Stomach (tissue), 4 donors: ENCODE measurements around the gene TTLL11.

ENCODE experiments used
- EP300 ChIP-seq: sonication (generic); formaldehyde crosslinking; IDR thresholded peaks from one replicate; pipeline ENCODE4 v1.6.1; 2017; ENCODE audit warnings: antibody characterized with exemption
- POLR2A ChIP-seq, 4 donors: fragments of 450-650 bp; IDR thresholded peaks; one replicate each; pipeline ENCODE4 v1.6.1; 2016; ENCODE audit warnings: antibody characterized with exemption in 4 of 4, control low read depth in 2 of 4, mild to moderate bottlenecking in 1 of 4, moderate library complexity in 1 of 4

DNA sequence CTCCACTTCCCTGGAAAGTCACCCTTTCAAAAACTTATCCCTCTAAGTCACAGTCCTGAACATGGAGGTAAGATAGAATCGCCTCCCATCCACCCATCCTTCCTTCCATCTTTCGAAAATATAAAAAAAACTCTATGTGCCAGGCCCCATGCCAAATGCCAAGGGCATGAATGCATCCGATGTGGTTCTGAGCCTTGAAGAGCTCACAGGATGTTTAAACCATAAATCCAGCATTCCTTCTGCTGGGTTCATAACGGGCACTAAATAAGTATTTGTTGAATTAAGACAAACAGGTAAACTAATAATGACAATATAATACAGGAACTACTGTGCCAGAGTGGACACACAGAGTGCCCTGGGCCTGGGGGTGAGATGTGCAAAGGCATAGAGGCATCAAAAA lies 147.3 kb downstream of the TTLL11 start:
- TF ChIP-seq POLR2A (IDR thresholded peaks at IDR 0.05), result no peak
- TF ChIP-seq EP300, result no peak
